NCI-H526 treated with DMSO at 0.1 percent for 48 hours (cell line): ENCODE results near the gene SEMA3C.

Experiments used
- DNase-seq: peaks from one replicate; lab custom pipeline; 2025; lab: John Stamatoyannopoulos, UW

SEMA3C gene

DNA sequence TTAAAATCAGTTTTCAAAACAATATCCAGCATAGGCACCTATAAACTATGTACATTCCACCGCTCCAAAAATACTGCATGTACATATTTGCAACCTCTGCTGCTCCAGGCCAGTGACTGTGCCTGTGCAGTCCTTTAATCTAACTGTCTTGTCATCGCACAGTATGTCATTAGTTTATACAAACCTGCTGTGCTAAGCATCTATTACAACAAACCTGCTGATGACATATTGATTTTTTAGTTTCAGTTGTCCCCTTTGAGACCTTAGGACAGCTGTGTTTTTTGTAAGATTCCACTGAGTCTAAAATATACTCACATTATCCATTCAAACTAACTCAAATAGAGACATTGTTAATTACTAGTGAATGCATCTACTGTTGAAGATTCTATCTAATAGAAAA, 33.1 kb downstream of the SEMA3C start:
- no peak for DNase-seq

DNA sequence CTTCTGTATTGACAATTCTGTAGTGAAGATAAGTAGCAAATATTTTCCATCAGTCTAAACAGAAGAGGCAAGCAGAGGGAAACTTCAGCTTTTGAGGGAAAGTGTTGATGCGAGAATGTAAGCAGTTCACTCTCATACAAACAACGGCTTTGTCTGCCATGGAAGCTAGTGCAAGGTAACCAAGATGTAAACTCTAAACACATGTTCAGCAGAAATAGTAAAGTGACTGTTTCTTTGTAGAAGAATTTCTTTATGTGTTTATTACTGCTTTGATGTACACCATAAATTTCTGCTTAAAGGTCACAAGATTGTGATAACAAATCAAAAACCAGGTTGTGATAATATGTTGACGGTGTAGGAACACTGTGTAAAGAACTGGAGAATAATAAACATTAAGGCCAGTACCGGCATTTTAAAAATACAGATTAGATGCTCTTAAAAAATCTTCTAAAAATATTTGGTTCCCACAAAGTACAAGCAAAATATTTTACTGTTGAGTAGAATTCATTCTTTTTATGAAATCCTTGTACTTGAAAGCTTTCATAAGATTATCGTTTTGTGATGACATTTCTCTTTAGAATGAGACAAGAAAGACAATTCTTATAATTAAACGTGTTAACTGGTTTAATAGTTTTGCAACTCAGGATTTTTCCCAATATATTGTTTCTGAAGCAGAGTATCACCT, 34.2 kb downstream of the SEMA3C start:
- no peak for DNase-seq

DNA sequence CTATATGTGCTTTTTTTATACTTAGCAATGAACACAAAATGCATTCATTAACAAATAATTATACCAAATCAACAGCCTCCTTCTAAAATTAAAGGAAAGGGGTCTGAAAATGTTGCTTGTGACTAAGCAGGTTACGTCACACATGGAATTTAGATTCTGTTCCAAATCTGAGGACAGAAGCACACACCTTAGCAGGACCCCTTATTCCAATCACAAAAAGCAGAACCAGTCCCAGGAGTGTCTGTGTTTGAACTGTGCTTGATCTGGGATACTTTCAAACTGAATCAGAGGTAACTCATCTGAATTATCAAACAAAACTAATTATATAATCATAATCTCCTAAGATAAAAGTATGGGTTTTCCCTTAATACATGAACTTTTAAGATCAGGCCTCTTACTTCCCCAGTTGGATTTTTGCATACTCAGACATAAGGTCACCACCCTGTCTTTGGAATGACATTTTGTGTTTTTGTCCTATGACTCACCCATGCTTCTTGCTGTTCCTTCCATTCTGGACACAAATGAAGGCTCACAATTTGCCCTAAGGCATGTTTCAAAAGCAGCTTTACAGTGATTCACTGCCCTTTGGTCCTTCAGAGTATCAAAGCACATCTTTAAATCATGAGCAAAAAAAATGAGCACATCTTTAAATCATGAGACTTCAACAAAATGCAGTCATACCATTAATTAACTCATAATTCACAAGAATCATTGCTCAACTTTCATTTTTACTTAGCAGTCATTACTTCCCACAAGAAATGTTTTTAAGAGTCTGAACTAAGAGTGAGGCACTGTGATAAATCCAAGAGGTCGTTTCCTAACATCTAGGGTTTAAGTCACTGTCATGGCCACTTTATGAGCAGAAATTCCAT, 35.5 kb downstream of the SEMA3C start:
- no peak for DNase-seq

DNA sequence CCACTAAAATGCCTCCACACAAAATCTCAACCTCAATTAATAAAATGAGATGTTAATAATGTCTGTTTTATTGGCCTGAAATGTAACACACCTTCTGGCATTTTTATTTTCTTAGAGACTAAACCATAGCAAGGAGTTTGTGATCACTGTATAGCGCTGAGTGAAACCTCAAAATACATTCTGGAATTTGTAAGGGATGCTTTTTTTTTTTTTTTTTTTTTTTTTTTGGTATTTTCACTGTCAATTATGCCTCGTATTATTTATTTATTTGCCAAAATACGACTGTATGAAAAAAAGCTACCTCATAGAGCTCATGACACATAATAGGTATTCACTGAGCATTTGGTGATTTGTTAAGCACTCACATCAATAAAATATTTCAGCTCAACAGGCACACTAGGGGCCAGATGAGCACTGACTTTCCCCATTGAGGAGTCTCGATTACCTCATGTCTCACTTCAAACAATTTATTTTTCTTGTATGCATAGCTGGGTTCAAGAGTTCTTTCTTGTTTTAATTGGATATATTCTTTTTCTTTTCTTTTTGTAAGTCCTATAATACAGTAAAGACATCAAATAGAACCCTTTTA, 36.5 kb downstream of the SEMA3C start:
- no peak for DNase-seq

DNA sequence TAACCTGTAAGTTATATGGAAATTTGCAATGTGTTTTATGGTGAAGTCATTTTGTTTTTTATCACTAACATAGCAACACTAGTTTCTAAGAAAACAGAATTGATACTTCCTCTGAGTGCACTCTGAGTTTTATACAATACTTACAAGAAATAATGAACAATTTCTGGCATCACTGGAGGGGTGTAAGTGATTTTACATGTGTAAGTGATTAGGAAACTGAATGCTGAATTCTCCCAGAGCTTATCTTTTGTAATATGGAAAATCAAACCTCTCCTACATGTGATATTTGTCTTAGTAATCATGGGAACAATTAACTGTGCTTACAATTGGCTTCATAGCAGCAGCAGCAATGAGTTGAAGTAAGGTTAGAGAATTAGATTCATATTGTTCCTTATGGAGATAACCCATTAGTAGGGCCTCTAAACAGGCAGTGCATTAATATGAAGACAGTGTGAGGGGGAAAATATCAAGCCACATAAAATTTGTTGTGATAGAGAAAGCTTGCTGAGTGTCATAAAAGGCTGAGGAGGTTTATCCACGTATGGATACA, 37.4 kb downstream of the SEMA3C start:
- no peak for DNase-seq

DNA sequence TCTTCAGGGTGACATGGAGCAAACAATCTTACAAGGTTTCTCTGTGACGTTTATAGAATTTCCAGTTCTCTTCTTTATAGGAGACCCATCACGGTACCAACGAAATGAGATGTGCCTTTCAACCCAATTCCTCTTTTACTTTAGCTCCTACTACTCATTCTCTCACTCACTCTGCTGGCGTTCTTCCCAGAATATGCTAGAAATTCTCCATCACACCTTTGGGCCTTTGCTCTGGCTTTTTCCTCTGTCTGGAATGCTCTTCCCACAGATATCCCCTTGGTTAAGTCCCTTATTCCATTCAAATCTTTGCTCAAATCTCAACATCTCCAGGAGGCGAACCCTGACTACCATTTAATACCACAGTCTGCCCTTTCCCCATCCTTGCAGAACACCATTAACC, 39.0 kb downstream of the SEMA3C start:
- DNase-seq = no peak

DNA sequence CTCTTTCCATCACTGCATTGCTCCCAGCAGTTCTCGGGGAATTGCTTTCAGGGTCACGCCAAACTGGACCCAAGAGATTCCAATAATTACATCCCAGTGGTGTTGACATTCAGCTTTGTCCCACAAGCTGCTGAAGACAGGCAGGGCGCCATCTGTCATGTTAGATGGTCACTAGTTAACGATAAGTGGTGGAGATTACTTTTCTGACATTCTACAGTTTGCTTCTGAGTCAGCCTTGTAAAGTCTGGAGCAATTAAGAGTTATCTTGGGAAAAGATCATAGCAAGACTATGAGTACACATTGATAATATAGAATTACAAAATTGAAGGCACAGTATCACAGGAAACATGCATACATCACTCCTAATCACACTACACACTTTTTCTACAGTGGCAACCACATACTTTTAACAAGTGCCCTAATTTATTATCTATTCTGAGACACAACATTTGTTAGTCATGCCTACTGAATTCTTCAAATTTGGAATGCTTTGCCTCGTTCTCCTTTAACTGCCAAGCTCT, 41.9 kb downstream of the SEMA3C start:
- DNase-seq = no peak

DNA sequence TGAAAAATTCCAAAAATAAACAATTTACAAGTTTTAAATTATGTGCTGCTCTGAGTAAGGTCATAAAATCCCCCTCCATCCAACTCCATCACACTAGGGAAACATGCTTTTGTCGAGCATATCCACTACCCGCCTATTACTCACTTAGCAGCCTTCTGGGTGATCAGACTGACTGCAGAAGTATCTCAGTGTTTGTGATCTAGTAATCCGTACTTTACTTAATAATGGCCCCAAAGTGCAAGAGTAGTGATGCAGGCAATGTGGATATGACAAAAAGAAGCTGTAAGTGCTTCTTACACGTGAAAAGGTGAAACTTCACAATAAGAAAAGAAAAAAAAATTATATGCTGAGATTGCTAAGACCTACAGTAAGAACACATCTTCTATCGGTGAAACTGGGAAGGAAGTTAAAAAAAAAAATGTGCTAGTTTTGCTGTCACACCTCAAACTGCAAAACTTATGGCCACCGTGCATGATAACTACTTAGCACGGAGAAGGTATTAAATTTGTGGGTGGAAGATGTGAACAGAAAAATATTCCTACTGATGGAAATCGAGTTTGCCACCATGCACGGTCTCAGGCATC, 43.2 kb downstream of the SEMA3C start:
- DNase-seq = no peak

DNA sequence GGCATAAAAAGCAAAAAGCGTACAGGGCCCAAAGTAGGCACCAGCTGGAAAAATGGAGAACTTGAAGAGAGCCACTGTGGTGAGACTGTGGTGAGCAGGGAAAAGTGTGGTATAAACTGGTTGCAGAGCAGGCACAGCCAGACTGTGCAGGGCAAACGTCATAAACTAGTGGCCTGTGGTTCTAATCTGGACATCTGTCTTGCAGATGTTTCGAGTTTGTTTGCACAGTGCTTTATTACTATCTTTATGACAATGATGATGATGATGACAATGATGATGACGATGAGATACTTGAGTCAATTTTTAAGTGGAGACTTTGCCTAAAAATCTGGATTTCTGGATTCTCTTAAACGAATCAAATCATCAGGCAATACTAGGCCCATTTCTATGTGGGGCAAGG, 45.7 kb downstream of the SEMA3C start:
- DNase-seq = no peak

DNA sequence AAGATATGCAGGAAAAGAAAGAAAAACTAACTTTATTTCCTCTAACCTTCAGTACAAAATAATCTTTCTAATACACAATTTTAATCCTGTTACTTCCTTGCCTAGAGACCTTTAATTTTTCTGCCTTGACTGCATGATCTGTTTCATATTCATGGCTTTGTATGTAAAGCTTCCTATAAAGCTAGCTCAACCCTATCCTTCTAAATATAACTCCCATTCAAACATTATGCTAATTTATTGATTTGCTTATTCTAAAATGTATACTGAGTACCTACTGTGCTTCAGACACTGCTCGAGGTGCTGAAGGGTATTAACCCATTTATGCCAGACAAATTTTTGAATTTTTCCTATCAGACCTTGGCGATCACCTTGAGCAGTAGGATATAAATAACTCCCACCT, 47.6 kb downstream of the SEMA3C start:
- DNase-seq = peak; percentile 93

DNA sequence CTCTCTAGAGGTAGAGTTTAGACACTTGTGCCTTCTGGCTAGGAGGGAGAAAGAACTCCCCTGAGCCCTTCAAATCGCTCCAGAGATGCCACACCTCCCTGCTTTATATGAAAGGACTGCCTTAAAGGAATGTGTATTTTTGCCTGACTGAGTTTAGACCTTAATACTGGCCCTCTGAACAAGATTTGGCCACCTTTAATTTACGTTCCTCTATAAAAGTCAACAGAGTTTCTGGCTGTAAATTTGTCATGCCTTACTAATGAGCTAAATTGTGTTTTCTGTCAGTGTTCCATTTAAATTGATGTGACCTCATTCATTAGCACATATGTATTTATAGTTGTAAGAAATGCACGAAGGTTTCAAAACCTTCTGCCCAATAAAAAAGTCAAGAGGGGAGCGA, 48.0 kb downstream of the SEMA3C start:
- peak; percentile 81 for DNase-seq

DNA sequence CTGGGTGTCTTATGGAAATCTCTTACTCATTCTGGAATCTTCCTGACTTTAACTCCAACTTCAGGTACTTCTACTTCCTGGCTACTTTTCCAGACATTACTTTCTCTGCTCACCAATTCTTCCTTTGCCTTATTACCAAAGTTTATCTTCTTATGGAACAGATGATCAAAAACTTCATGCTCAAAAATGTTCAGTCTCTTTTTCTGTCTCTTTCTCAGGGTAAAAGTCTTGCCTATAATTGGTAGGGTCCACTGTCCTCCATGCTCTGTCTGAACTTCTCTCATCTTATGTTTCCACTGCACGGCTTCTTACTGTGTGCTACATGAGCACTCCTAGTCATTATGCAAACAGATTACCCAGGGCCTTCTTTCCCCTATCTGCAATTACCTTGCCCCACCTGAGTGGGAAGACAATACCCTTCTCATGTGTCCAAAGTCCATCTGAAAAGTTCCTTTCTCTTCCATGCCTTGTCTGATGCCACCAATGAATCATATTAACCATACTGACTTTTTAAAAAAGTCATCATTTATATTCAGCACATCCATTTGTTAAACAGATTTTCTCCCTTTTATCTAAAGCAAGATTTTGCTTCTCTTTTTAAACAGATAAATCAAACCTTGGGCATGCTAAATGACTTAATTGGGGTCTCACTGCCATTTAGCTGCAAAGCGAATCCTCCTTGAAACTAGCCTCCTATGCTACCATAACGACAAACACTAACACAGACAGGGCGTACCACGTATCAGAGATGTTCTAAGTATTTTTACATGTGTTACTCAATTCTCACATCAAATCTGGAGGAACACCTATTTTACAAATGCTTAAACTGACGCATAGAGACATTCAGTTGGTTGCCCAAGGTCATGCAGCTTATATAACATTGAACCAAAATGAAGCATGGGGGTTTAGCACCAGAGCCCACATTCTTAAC, 48.8 kb downstream of the SEMA3C start:
- peak; percentile 73 for DNase-seq

DNA sequence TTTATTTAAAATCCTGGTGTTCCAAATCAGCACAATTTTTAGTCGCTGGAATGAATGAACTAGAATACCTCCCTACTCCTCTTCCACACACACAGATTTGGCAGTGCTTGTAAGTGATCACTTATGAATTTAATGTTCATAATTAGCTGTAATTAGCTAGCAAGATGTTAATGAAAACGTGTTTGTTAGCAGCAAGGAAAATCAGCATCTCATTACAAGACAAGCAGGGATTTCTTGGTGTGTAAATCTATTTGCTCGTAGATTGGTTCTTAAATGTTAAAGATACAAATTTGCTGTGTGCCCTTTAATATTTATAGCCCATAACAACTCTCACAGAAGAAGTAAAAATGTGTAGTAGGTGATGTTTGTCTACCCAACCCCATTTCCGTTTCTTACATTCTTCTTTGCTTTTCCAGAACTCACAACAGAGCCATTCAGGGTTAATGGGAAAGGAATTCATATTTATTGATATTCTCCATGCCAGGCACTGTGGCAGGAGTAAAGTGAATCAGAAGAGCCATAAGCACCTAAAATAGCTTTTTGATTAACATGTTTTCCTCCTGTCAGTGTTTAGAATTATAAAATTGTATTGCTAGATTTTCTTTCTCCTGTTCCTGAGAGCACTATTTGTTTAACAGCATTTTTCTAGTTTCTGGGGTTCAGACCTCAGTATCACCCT, 49.6 kb downstream of the SEMA3C start:
- DNase-seq = no peak

DNA sequence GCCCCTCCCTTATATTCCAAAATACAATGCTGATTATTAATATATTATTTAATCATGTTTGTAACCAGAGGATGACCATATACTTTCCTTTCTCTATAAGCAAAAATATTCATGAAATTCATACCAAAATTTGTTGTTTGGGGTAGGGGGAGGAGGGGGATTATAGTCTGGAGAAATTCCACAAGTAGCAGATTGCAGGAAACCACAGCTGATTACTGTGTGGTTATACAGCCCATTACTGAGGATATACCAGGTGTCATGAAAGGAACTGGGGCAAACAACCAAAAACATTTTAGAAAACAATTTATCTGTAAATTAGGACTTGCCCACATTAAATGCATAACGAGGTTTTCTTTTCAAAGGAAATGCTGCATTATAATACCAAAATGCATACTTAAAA, 50.3 kb downstream of the SEMA3C start:
- no peak for DNase-seq

DNA sequence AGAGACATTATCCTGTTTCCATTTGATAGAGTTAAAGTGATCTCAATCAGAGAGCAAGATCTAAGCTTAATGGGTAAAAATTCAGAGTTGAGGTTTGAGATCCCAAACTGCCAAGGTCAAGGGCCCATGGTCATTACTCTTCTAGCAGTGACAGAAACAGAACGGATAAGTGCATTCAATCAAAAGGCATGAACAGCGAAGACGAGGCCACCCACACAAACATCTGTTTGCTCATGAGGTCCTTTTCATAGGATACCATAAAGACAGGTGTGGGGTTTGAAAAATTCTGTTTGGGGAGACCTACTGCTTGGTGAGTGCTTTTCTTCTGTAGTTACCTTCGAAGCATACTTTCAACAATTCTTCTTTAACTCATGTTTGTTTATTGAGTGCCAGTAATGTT, 58.3 kb downstream of the SEMA3C start:
- no peak for DNase-seq

DNA sequence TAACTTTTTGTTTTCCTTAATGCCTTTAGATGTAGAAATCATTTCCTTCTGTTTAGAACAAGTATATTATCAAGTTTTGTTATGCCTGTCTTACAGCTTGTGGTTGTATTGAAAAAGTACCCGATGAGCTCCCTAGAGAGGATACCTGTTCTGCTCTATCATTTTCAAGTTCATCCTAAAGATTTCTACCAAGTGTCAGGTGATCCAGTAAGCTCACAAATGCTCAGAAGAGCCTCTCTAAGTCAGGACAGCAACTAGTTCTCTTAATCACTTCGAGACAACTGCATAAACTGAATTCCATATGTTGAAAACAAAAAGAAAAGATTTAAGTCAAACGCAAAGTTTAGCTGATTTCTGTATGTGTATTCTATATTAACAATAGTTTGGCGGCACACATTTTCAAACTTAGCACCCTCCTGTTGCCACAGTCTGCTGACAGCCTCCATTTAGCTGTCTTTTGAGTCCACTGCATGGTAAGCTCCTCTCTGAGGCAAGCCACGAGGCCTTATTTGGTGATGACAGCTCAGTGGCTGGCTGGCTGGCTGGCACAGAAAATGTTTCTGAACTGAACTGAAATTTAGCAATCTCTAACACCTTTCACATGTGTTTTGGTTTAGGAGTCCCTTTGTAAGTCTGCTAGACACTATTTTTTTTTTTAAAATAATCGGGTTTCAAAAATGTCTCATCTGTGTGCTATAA, 59.4 kb downstream of the SEMA3C start:
- no peak for DNase-seq

DNA sequence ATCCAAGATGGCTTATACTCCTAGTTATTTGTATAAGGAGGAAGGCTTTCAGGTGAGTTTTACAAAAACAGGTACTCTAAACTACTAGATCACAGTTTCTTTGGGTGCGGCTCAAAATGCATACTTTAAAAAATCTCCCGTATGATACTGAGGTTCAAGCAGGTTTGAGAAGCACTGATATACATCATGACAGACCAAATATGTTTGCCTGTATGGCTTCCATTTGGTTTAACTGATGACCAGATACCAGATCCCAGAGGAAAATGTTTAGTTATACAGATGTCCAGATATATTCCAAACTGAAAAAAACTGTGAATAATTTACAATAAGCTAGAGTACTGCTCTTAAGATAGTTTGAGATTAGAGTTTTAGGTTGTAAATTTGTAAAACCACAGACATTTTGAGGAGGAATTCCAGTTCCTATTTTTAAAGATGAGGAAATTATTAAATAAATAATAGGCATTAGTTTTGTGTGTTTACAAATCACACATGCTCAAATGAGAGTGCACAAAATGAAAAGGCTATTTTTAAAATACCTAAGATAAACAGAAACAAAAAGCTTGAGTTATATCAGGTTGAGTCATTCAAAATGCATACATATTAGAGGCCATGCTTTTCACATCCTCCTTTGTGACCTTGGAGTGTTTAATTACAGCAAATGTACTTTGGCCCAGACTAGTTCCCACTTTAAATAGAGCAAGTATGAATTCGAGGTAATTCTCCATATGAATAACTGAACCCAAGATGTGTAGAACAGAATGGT, 60.5 kb downstream of the SEMA3C start:
- no peak for DNase-seq

DNA sequence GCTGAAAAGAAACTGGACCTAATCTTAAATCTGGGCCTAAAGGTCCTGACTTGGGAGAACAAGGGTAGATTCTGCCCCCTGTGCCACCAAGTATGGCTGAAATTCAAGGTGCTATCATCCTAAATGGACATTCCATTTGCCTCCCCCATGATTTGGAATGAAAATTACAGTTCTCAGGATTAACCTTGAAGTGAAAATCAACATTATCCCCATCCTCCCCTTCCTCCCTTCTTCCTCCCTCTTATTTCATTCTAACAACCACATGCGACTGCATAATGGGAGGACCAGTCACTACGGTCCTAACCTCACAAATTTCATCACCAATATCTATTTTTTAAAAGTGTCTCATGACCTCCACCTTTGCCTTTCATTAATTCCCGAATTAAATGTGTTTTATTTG, 62.1 kb downstream of the SEMA3C start:
- DNase-seq = no peak

DNA sequence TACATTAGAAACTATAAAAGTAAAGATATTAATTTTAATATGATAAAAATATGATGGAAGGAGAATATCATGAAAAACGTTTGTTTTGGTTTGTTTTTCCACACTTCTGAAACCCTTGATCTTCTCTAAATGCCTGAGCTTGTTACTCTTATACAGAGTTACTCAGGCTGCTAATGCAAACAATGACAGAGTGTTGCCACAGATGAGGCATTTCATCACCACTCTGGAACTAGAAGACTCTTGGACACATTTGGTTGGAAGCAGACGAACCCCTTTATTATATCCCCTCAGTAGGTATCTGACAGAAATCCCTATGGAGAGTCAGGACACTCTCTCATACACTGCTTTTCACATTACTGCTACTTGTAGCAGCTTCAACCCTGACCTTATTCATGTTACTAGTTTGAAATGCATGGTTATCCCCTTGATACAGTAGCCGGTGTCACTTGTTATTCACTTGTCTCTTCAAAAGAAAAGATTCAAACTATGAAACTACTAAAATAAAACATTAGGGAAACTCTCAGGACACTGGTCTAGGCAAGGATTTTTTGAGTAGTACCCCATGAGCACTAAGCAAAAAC, 66.9 kb downstream of the SEMA3C start:
- no peak for DNase-seq
